CD14-positive monocyte (primary cell): ENCODE results near the gene ATP2B1. TPM values are rescaled to one million over a fixed set of nuclear protein-coding genes. Genes with fewer than 3 reads are reported as not detected.

Experiments
- DNase-seq, 3 donors: peaks; one replicate each; pipeline ENCODE4 v3.0.0-alpha.2; 2011 to 2022
- H2AFZ ChIP-seq: 2 replicates; pipeline ENCODE4 v1.6.0; 2012; ENCODE audit warnings: mild to moderate bottlenecking, low read depth, low read length, inconsistent platforms; ENCODE audit not compliant: insufficient read depth, poor library complexity, severe bottlenecking
- H3K27ac ChIP-seq, 2 donors: 1 replicate in 1 of 2; 2 replicates in 1 of 2; pipeline ENCODE4 v1.5.1; 2012 to 2013; ENCODE audit warnings: low read length in 2 of 2, control low read depth in 1 of 2, inconsistent platforms in 1 of 2, low read depth in 1 of 2, mild to moderate bottlenecking in 1 of 2
- H3K27me3 ChIP-seq, 2 donors: one replicate each; pipeline versions ENCODE4 v1.6.0 to v1.6.1; 2011 to 2013; ENCODE audit warnings: low read length in 2 of 2; ENCODE audit not compliant: control insufficient read depth in 2 of 2, insufficient read depth in 2 of 2
- H3K36me3 ChIP-seq, 2 donors: replicated peaks in 1 of 2; 1 replicate in 1 of 2; 2 replicates in 1 of 2; pipeline versions ENCODE4 v1.5.1 to v1.6.1; 2012 to 2013; ENCODE audit warnings: low read length in 2 of 2, control low read depth in 1 of 2, inconsistent platforms in 1 of 2, mild to moderate bottlenecking in 1 of 2; ENCODE audit not compliant: insufficient read depth in 2 of 2, control insufficient read depth in 1 of 2
- H3K4me1 ChIP-seq, 2 donors: 1 replicate in 1 of 2; 2 replicates in 1 of 2; pipeline versions ENCODE4 v1.5.1 to v1.6.1; 2012 to 2013; ENCODE audit warnings: low read length in 2 of 2, control low read depth in 1 of 2, inconsistent platforms in 1 of 2, mild to moderate bottlenecking in 1 of 2, moderate library complexity in 1 of 2; ENCODE audit not compliant: insufficient read depth in 2 of 2, control insufficient read depth in 1 of 2
- H3K4me2 ChIP-seq: replicated peaks from 2 replicates; pipeline ENCODE3; 2012; ENCODE audit warnings: low read length, moderate library complexity, mild to moderate bottlenecking; ENCODE audit not compliant: poor library complexity, severe bottlenecking; ENCODE audit errors: extremely low read depth
- H3K4me3 ChIP-seq, 3 experiments: fragments of 200-600 bp in 1 of 3; sonication (generic) in 1 of 3; replicated peaks in 1 of 3; 1 replicate in 2 of 3; 2 replicates in 1 of 3; pipeline ENCODE4 v1.5.1; 2011 to 2013; ENCODE audit warnings: low read length in 3 of 3, mild to moderate bottlenecking in 3 of 3, control low read depth in 2 of 3, low read depth in 2 of 3, inconsistent platforms in 1 of 3, moderate library complexity in 1 of 3
- H3K79me2 ChIP-seq: 2 replicates; pipeline ENCODE4 v1.6.0; 2012; ENCODE audit warnings: mild to moderate bottlenecking, control low read depth, inconsistent platforms, low read length, moderate library complexity; ENCODE audit not compliant: insufficient read depth
- H3K9ac ChIP-seq: 2 replicates; pipeline ENCODE4 v1.6.0; 2017; ENCODE audit warnings: low read length, mild to moderate bottlenecking; ENCODE audit not compliant: insufficient read depth, poor library complexity, severe bottlenecking
- H3K9me3 ChIP-seq, 2 donors: replicated peaks in 1 of 2; 1 replicate in 1 of 2; 2 replicates in 1 of 2; pipeline versions ENCODE4 v1.5.1 to v1.6.1; 2012 to 2013; ENCODE audit warnings: low read length in 2 of 2, control low read depth in 1 of 2; ENCODE audit not compliant: control insufficient read depth in 1 of 2, insufficient read depth in 1 of 2
- H4K20me1 ChIP-seq: 2 replicates; pipeline ENCODE4 v1.6.0; 2012; ENCODE audit warnings: mild to moderate bottlenecking, low read length, control low read depth, moderate library complexity; ENCODE audit not compliant: insufficient read depth
- H3K27ac Mint-ChIP-seq, 7 donors: one replicate each; pipeline ENCODE4 v1.8.0; 2020; ENCODE audit warnings: mild to moderate bottlenecking in 7 of 7, mixed read lengths in 7 of 7, moderate library complexity in 6 of 7, inconsistent platforms in 2 of 7
- H3K27me3 Mint-ChIP-seq, 3 donors: one replicate each; pipeline ENCODE4 v1.8.0; 2021 to 2022; ENCODE audit warnings: low read depth in 3 of 3, mild to moderate bottlenecking in 3 of 3, mixed read lengths in 3 of 3, moderate library complexity in 3 of 3, inconsistent platforms in 1 of 3
- H3K36me3 Mint-ChIP-seq, 2 donors: one replicate each; pipeline ENCODE4 v1.8.0; 2020; ENCODE audit warnings: mixed read lengths in 2 of 2, inconsistent platforms in 1 of 2, mild to moderate bottlenecking in 1 of 2
- H3K4me1 Mint-ChIP-seq: one replicate; pipeline ENCODE4 v1.8.0; 2020; ENCODE audit warnings: mild to moderate bottlenecking, mixed read lengths
- H3K4me3 Mint-ChIP-seq, 2 donors: one replicate each; pipeline ENCODE4 v1.8.0; 2020; ENCODE audit warnings: mild to moderate bottlenecking in 2 of 2, mixed read lengths in 2 of 2, moderate library complexity in 1 of 2
- H3K9me3 Mint-ChIP-seq, 7 donors: one replicate each; pipeline ENCODE4 v1.8.0; 2020 to 2022; ENCODE audit warnings: mixed read lengths in 7 of 7, mild to moderate bottlenecking in 6 of 7, moderate library complexity in 6 of 7, inconsistent platforms in 2 of 7
- WGBS: methylation state at CpG from one replicate; pipeline ENCODE4 v1.1.5; 2013; ENCODE audit warnings: missing lambda C conversion rate; ENCODE audit not compliant: insufficient coverage; 5-methylcytosine and 5-hydroxymethylcytosine counted together
- intact Hi-C, 2 donors: fragments of 100-400 bp; cut with micrococcal nuclease; formaldehyde crosslinking; loops; one replicate each; pipeline versions ENCODE4 v1.15.0 to v1.15.1; 2023
- polyA plus RNA-seq, 3 donors: library from polyadenylated mRNA; depleted of rRNA in 1 of 3; unstranded in 2 of 3; stranded (reverse) in 1 of 3; fragments of 300-500 nt in 2 of 3; fragments of >200 nt in 1 of 3; fragmentation: Illumina TruSeq in 2 of 3; gene quantifications; 1 replicate in 2 of 3; 2 replicates in 1 of 3; pipeline ENCODE4 v1.2.3, GENCODE V29; 2012 to 2021
- TF ChIP-seq, protein P1 (sequence below): fragments of 200-600 bp; IDR thresholded peaks from one replicate; pipeline ENCODE4 v1.8.0; 2022; ENCODE audit warnings: antibody characterized with exemption, mild to moderate bottlenecking

Gene ATP2B1
- polyA plus RNA-seq, 3 donors = 35.9 to 59.3 (median 53.9) TPM

DNA sequence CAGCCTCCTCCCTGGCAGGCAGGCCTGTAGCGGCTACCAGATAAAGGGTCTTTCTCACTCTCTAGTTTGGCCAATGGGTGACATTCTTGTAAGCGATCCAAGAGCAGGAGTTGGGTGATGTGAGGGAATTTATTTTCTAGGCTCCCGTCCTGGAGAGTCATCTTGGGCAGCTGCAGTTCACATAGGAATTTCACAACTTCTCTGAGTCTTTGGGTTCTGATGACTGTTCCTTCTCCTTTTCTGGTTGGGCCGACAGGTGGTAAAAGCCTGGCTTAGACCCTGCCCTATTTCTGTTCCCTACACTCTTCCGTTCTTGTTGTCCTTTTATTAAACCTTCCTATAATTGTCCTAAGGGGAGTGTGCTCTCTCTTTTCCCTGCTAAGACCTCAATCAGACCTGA lies 140.2 kb downstream of the ATP2B1 start:
- TF ChIP-seq, protein P1, sequence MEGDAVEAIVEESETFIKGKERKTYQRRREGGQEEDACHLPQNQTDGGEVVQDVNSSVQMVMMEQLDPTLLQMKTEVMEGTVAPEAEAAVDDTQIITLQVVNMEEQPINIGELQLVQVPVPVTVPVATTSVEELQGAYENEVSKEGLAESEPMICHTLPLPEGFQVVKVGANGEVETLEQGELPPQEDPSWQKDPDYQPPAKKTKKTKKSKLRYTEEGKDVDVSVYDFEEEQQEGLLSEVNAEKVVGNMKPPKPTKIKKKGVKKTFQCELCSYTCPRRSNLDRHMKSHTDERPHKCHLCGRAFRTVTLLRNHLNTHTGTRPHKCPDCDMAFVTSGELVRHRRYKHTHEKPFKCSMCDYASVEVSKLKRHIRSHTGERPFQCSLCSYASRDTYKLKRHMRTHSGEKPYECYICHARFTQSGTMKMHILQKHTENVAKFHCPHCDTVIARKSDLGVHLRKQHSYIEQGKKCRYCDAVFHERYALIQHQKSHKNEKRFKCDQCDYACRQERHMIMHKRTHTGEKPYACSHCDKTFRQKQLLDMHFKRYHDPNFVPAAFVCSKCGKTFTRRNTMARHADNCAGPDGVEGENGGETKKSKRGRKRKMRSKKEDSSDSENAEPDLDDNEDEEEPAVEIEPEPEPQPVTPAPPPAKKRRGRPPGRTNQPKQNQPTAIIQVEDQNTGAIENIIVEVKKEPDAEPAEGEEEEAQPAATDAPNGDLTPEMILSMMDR = no peak
- Mint-ChIP-seq H3K4me3 (no peak overlapping the region), H3K27me3 (peaks cover 0 to 5% (median 0%) of the 10 kb centered on the region in 3 donors), H3K27ac (peak overlapping the region in 2 of 7 donors; percentile 11 to 17), H3K4me1 (peaks cover 4% of the 10 kb centered on the region), H3K36me3 (no peaks in the 10 kb centered on the region), H3K9me3 (peaks cover 0 to 3% (median 0%) of the 10 kb centered on the region in 7 donors)
- Histone ChIP-seq H3K27ac (no peak overlapping the region), H3K4me3 (no peak overlapping the region), H4K20me1 (no peaks in the 10 kb centered on the region), H2AFZ (no peak overlapping the region), H3K4me2 (no peak overlapping the region), H3K36me3 (no peaks in the 10 kb centered on the region), H3K9me3 (no peaks in the 10 kb centered on the region), H3K4me1 (no peaks in the 10 kb centered on the region), H3K27me3 (no peaks in the 10 kb centered on the region), H3K79me2 (no peaks in the 10 kb centered on the region), H3K9ac (no peak overlapping the region)
- 17% methylated on average over 1 of the region's 5 CpGs for WGBS
- intact Hi-C loops = no loop called here
- DNase-seq = peak in 1 of 3 donors; percentile 46

DNA sequence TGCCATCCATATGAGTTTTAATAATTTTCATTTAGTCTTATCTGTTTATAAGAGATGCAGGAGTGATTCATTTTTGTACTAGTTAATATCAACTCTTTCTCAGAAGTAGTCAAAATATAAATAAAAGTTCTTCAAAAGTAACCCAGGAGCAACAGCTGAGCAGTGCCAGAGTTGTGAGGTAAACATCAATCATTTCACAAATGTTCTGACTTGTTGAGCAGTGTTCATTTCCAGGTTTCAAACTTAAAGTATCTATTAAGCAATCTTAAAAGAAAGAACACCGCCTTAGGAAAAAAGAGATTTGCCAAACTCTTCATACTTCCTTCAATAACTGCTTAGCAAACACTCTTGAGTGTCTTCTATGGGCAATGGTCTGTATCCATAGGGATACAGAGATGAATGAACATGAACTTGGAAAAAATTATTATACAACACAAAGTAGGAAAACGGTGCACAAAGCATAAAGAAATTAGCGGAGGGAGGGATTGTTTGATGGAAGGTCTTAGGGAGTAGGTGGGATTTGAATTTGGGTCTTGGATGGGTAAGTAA lies 140.9 kb downstream of the ATP2B1 start:
- Histone ChIP-seq H3K79me2 (no peaks in the 10 kb centered on the region), H3K36me3 (no peaks in the 10 kb centered on the region), H3K27ac (no peak overlapping the region), H3K4me2 (no peak overlapping the region), H3K4me3 (no peak overlapping the region), H2AFZ (no peak overlapping the region), H4K20me1 (no peaks in the 10 kb centered on the region), H3K4me1 (no peaks in the 10 kb centered on the region), H3K9ac (no peak overlapping the region), H3K27me3 (no peaks in the 10 kb centered on the region), H3K9me3 (no peaks in the 10 kb centered on the region)
- no CpG with 5 or more reads among the region's 3 CpGs for WGBS
- H3K27me3 Mint-ChIP-seq = peaks cover 0 to 5% (median 0%) of the 10 kb centered on the region in 3 donors
- H3K4me1 Mint-ChIP-seq = peaks cover 4% of the 10 kb centered on the region
- H3K36me3 Mint-ChIP-seq = no peaks in the 10 kb centered on the region
- peaks cover 0 to 3% (median 0%) of the 10 kb centered on the region in 7 donors for H3K9me3 Mint-ChIP-seq
- H3K4me3 Mint-ChIP-seq = peak overlapping the region in 1 of 2 donors; percentile 5
- DNase-seq = no peak
- TF ChIP-seq, protein P1 = no peak
- H3K27ac Mint-ChIP-seq = peak overlapping the region in 1 of 7 donors; percentile 54
- intact Hi-C loops = no loop called here
